Memory B cell (primary cell): Measurements from ENCODE around the gene YPEL4.
A peak's percentile ranks its signal among the peaks of the same experiment; 100 is the strongest.
"Not testable (repeated sequence)": the region's sequence is repeated elsewhere in the genome, so short reads cannot be mapped to it uniquely, and the experiment has no call there.

Experiments used
- ATAC-seq: fragments of 150-1000 bp; cut with Tn5 transposase; 2 replicates; pipeline ENCODE4 v1.10.0; 2021; ENCODE audit warnings: low read depth, mild to moderate bottlenecking, moderate library complexity
- DNase-seq, 2 donors: peaks; one replicate each; pipeline ENCODE4 v3.0.0; 2022; ENCODE audit warnings: low spot score in 2 of 2
- H3K27ac Mint-ChIP-seq: one replicate; pipeline ENCODE4 v1.8.0; 2022; ENCODE audit warnings: mild to moderate bottlenecking, moderate library complexity, mixed read lengths
- H3K27me3 Mint-ChIP-seq: one replicate; pipeline ENCODE4 v1.8.0; 2022; ENCODE audit warnings: mixed read lengths
- H3K36me3 Mint-ChIP-seq: one replicate; pipeline ENCODE4 v1.8.0; 2022; ENCODE audit warnings: mild to moderate bottlenecking, mixed read lengths
- H3K4me1 Mint-ChIP-seq: one replicate; pipeline ENCODE4 v1.8.0; 2022; ENCODE audit warnings: mixed read lengths
- H3K4me3 Mint-ChIP-seq: one replicate; pipeline ENCODE4 v1.8.0; 2022; ENCODE audit warnings: mild to moderate bottlenecking, moderate library complexity, mixed read lengths
- H3K9me3 Mint-ChIP-seq: one replicate; pipeline ENCODE4 v1.8.0; 2022; ENCODE audit warnings: mixed read lengths

Gene YPEL4

GRCh38 chr11:57659669-57660068 lies 10.0 kb upstream of the YPEL4 start:
- H3K4me3 Mint-ChIP-seq, result no peak overlapping the region
- no peak for ATAC-seq
- DNase-seq, result no peak
- H3K36me3 Mint-ChIP-seq, result peaks cover 5% of the 10 kb centered on the region
- H3K27me3 Mint-ChIP-seq, result no peaks in the 10 kb centered on the region
- peaks cover 12% of the 10 kb centered on the region for H3K4me1 Mint-ChIP-seq
- H3K9me3 Mint-ChIP-seq, result no peaks in the 10 kb centered on the region
- no peak overlapping the region for H3K27ac Mint-ChIP-seq

- peak overlapping the region; percentile 85 for H3K27ac Mint-ChIP-seq
- H3K27me3 Mint-ChIP-seq, result no peaks in the 10 kb centered on the region
- DNase-seq, result no peak
- peak overlapping the region; percentile 98 for H3K4me3 Mint-ChIP-seq
- ATAC-seq, result peak; percentile 43
- peaks cover 16% of the 10 kb centered on the region for H3K4me1 Mint-ChIP-seq
- peaks cover 5% of the 10 kb centered on the region for H3K36me3 Mint-ChIP-seq
- H3K9me3 Mint-ChIP-seq, result no peaks in the 10 kb centered on the region
These were observed 8.3 kb upstream of the YPEL4 start for GRCh38 chr11:57658023-57658361.

GRCh38 chr11:57657194-57658022 lies 7.7 kb upstream of the YPEL4 start, which contains the start of gene CLP1:
Gene CLP1 (plus strand): TSS chr11:57657762. CDS start chr11:57659477, 1,715 bp downstream.
- Mint-ChIP-seq H3K9me3 (no peaks in the 10 kb centered on the region), H3K36me3 (peaks cover 4% of the 10 kb centered on the region), H3K27me3 (no peaks in the 10 kb centered on the region), H3K27ac (peak within 1 kb of the TSS; percentile 85), H3K4me1 (peaks cover 13% of the 10 kb centered on the region), H3K4me3 (peak within 1 kb of the TSS; percentile 98)
- ATAC-seq (peak; percentile 94), DNase-seq (peak; percentile 92 to 94)

GRCh38 chr11:57656885-57657193 lies 7.1 kb upstream of the YPEL4 start:
- peak overlapping the region; percentile 72 for H3K4me3 Mint-ChIP-seq
- DNase-seq, result no peak
- ATAC-seq, result no peak
- H3K36me3 Mint-ChIP-seq, result no peaks in the 10 kb centered on the region
- no peaks in the 10 kb centered on the region for H3K9me3 Mint-ChIP-seq
- peak overlapping the region; percentile 85 for H3K27ac Mint-ChIP-seq
- no peaks in the 10 kb centered on the region for H3K27me3 Mint-ChIP-seq
- H3K4me1 Mint-ChIP-seq, result peaks cover 13% of the 10 kb centered on the region

- Mint-ChIP-seq H3K4me3 (no peak overlapping the region), H3K27me3 (peaks cover 20% of the 10 kb centered on the region), H3K4me1 (peaks cover 27% of the 10 kb centered on the region), H3K9me3 (no peaks in the 10 kb centered on the region), H3K36me3 (no peaks in the 10 kb centered on the region), H3K27ac (no peak overlapping the region)
- no peak for ATAC-seq
- no peak for DNase-seq
These were observed 3.5 kb upstream of the YPEL4 start for GRCh38 chr11:57653163-57653562.

- Mint-ChIP-seq H3K4me3 (peak overlapping the region; percentile 27), H3K9me3 (no peaks in the 10 kb centered on the region), H3K36me3 (no peaks in the 10 kb centered on the region), H3K27me3 (peaks cover 24% of the 10 kb centered on the region), H3K27ac (no peak overlapping the region), H3K4me1 (peaks cover 26% of the 10 kb centered on the region)
- no peak for DNase-seq
- no peak for ATAC-seq
These were observed 3.0 kb upstream of the YPEL4 start for GRCh38 chr11:57652662-57653061.

GRCh38 chr11:57652230-57652629 lies 2.5 kb upstream of the YPEL4 start:
- ATAC-seq, H3K27ac Mint-ChIP-seq, H3K36me3 Mint-ChIP-seq, H3K9me3 Mint-ChIP-seq, DNase-seq: not testable (repeated sequence)
- Mint-ChIP-seq H3K4me1 (peaks cover 30% of the 10 kb centered on the region), H3K4me3 (peak overlapping the region; percentile 27), H3K27me3 (peaks cover 28% of the 10 kb centered on the region)

- DNase-seq (no peak), ATAC-seq (no peak)
- peaks cover 36% of the 10 kb centered on the region for H3K27me3 Mint-ChIP-seq
- H3K9me3 Mint-ChIP-seq, result no peaks in the 10 kb centered on the region
- H3K4me1 Mint-ChIP-seq, result peaks cover 34% of the 10 kb centered on the region
- H3K36me3 Mint-ChIP-seq, result no peaks in the 10 kb centered on the region
- H3K27ac Mint-ChIP-seq, result no peak overlapping the region
- no peak overlapping the region for H3K4me3 Mint-ChIP-seq
These were observed 1.7 kb upstream of the YPEL4 start for GRCh38 chr11:57651408-57651807.

- H3K27ac Mint-ChIP-seq, result no peak overlapping the region
These were observed 1.0 kb upstream of the YPEL4 start for GRCh38 chr11:57650739-57651090.

GRCh38 chr11:57648801-57649735 lies 644 bp downstream of the YPEL4 start:
- peak overlapping the region; percentile 70 for H3K4me3 Mint-ChIP-seq
- no peaks in the 10 kb centered on the region for H3K36me3 Mint-ChIP-seq
- H3K4me1 Mint-ChIP-seq, result peaks cover 35% of the 10 kb centered on the region
- H3K27ac Mint-ChIP-seq, result no peak overlapping the region
- ATAC-seq, result no peak
- DNase-seq, result no peak
- H3K27me3 Mint-ChIP-seq, result peaks cover 47% of the 10 kb centered on the region
- no peaks in the 10 kb centered on the region for H3K9me3 Mint-ChIP-seq

More at GRCh38 chr11:57650739-57651090, 1.0 kb upstream of the YPEL4 start:
- Mint-ChIP-seq H3K9me3 (no peaks in the 10 kb centered on the region), H3K4me1 (peaks cover 35% of the 10 kb centered on the region), H3K4me3 (no peak overlapping the region), H3K36me3 (no peaks in the 10 kb centered on the region), H3K27me3 (peaks cover 41% of the 10 kb centered on the region)
- no peak for ATAC-seq
- no peak for DNase-seq

- no peak overlapping the region for H3K27ac Mint-ChIP-seq
- peaks cover 51% of the 10 kb centered on the region for H3K27me3 Mint-ChIP-seq
- DNase-seq, result peak in 1 of 2 donors; percentile 24
- peaks cover 33% of the 10 kb centered on the region for H3K4me1 Mint-ChIP-seq
- no peak overlapping the region for H3K4me3 Mint-ChIP-seq
- no peaks in the 10 kb centered on the region for H3K36me3 Mint-ChIP-seq
- H3K9me3 Mint-ChIP-seq, result no peaks in the 10 kb centered on the region
- no peak for ATAC-seq
These were observed 1.5 kb downstream of the YPEL4 start for GRCh38 chr11:57647960-57648800.

- Mint-ChIP-seq H3K27me3 (peaks cover 52% of the 10 kb centered on the region), H3K4me3 (no peak overlapping the region), H3K4me1 (peaks cover 31% of the 10 kb centered on the region), H3K27ac (no peak overlapping the region), H3K9me3 (no peaks in the 10 kb centered on the region), H3K36me3 (no peaks in the 10 kb centered on the region)
- DNase-seq (no peak), ATAC-seq (no peak)
These were observed 2.3 kb downstream of the YPEL4 start for GRCh38 chr11:57647372-57647771.

- Mint-ChIP-seq H3K27ac (no peak overlapping the region), H3K4me3 (peak overlapping the region; percentile 5), H3K9me3 (no peaks in the 10 kb centered on the region), H3K4me1 (peaks cover 31% of the 10 kb centered on the region), H3K27me3 (peaks cover 52% of the 10 kb centered on the region), H3K36me3 (no peaks in the 10 kb centered on the region)
- ATAC-seq (no peak), DNase-seq (peak in 1 of 2 donors; percentile 19)
These were observed 2.9 kb downstream of the YPEL4 start for GRCh38 chr11:57646799-57647303.
